Lower lobe of right lung (tissue), 2 donors: ENCODE data around the gene TMEM106C. TPM values are rescaled to one million over a fixed set of nuclear protein-coding genes. Genes with fewer than 3 reads are reported as not detected.

Source experiments
- ATAC-seq, 2 donors: fragments of 200-7000 bp; cut with Tn5 transposase; one replicate each; pipeline ENCODE4 v1.9.1; 2020 to 2022; ENCODE audit warnings: mild to moderate bottlenecking in 2 of 2, moderate library complexity in 2 of 2
- DNase-seq: peaks from one replicate; pipeline ENCODE4 v3.0.0-alpha.2; 2020
- H3K27ac ChIP-seq: fragments of 200-600 bp; one replicate; pipeline ENCODE4 v1.8.0; 2022
- H3K27me3 ChIP-seq: fragments of 200-600 bp; one replicate; pipeline ENCODE4 v1.8.0; 2022; ENCODE audit warnings: low read depth
- H3K36me3 ChIP-seq: fragments of 200-600 bp; one replicate; pipeline ENCODE4 v1.8.0; 2022; ENCODE audit warnings: mild to moderate bottlenecking
- H3K4me1 ChIP-seq: fragments of 200-600 bp; one replicate; pipeline ENCODE4 v1.8.0; 2022
- H3K4me3 ChIP-seq: fragments of 200-600 bp; one replicate; pipeline ENCODE4 v1.8.0; 2022; ENCODE audit warnings: mild to moderate bottlenecking
- H3K9me3 ChIP-seq: fragments of 200-600 bp; one replicate; pipeline ENCODE4 v1.8.0; 2022
- intact Hi-C: fragments of 100-400 bp; cut with DNase I; formaldehyde crosslinking; loops from one replicate; pipeline ENCODE4 v1.11.0; 2022
- total RNA-seq: library from RNA; stranded (reverse); fragmentation: NEBNext Ultra II Directional; extraction: Animal tissue kit (Norgen Biotek cat#: 25700); gene quantifications from one replicate; pipeline ENCODE4 v1.2.1, GENCODE V29; 2021
- TF ChIP-seq, protein P1 (sequence below): fragments of 200-600 bp; IDR thresholded peaks from one replicate; pipeline ENCODE4 v1.8.0; 2022; ENCODE audit warnings: antibody characterized with exemption, mild to moderate bottlenecking
- donor health status: DM: no; HTN: yes; CAD: no; lungs with severe emphysema.

TMEM106C gene
- total RNA-seq, 1 donor from 2014 or later: 39.3 TPM

DNA sequence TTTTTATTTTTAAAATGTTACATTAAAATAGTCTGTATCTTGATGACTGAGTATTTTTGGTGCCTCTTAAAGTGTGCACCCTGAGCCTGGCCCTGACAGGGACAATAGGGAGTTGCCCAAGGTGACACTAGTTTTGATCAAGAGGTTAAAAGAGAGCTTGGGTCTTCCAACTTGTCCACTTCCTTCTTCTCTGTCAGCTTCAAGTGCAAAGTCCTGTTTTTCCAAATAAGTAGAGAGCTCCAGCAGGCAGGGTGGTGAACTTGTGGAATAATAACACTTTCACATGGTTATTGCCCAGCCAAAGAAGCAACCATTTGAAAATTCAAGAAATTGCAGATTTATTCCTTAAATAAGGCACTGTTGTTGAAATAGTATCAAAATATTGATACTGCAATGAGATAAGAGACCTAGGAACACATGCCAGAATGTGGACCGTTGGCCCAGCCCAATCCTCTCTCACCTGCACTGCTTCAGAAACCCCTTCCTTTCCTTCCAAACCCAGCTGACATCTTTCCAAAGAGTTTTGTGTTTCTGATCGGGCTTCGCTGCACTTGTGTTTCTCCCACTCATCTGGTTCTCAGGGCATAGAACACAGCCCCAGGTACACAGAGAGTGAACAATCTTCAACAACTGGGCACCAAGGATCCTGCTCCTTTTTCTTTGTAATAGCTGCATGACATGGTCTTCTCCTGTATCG is 54.7 kb downstream of the TMEM106C start:
- H3K9me3 ChIP-seq: no peaks in the 10 kb centered on the region
- DNase-seq: no peak
- no peak for ATAC-seq
- H3K27ac ChIP-seq: no peak overlapping the region
- H3K4me3 ChIP-seq: no peak overlapping the region
- no peaks in the 10 kb centered on the region for H3K4me1 ChIP-seq
- H3K36me3 ChIP-seq: no peaks in the 10 kb centered on the region
- TF ChIP-seq, protein P1, sequence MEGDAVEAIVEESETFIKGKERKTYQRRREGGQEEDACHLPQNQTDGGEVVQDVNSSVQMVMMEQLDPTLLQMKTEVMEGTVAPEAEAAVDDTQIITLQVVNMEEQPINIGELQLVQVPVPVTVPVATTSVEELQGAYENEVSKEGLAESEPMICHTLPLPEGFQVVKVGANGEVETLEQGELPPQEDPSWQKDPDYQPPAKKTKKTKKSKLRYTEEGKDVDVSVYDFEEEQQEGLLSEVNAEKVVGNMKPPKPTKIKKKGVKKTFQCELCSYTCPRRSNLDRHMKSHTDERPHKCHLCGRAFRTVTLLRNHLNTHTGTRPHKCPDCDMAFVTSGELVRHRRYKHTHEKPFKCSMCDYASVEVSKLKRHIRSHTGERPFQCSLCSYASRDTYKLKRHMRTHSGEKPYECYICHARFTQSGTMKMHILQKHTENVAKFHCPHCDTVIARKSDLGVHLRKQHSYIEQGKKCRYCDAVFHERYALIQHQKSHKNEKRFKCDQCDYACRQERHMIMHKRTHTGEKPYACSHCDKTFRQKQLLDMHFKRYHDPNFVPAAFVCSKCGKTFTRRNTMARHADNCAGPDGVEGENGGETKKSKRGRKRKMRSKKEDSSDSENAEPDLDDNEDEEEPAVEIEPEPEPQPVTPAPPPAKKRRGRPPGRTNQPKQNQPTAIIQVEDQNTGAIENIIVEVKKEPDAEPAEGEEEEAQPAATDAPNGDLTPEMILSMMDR: no peak
- intact Hi-C loops: no loop called here
- peaks cover 10% of the 10 kb centered on the region for H3K27me3 ChIP-seq

Other genes with a start within 250 kb of the TMEM106C start
- not detected for gene ENDOU, start 238.1 kb upstream of the TMEM106C start, total RNA-seq
- 44.5 TPM for gene RAPGEF3, start 204.7 kb upstream of the TMEM106C start, total RNA-seq
- gene SLC48A1, start 190.4 kb upstream of the TMEM106C start, total RNA-seq: 39.9 TPM
- gene HDAC7, start 143.7 kb upstream of the TMEM106C start, total RNA-seq: 104 TPM
- gene VDR, start 58.6 kb upstream of the TMEM106C start, total RNA-seq: 24.3 TPM
- gene COL2A1, start 40.9 kb downstream of the TMEM106C start, total RNA-seq: not detected
- gene SENP1, start 142.5 kb downstream of the TMEM106C start, total RNA-seq: 17.2 TPM
- gene PFKM, start 155.8 kb downstream of the TMEM106C start, total RNA-seq: 39.1 TPM
- 40.9 TPM for gene ASB8, start 193.9 kb downstream of the TMEM106C start, total RNA-seq
- 1.0 TPM for gene CCDC184, start 220.0 kb downstream of the TMEM106C start, total RNA-seq
- not detected for gene OR10AD1, start 239.7 kb downstream of the TMEM106C start, total RNA-seq